GM08714 (cell line): ENCODE data around the gene SMG7.

ENCODE experiments used
- H3K4me3 ChIP-seq: fragments of 200-500 bp; sonication (Bioruptor generic); 2 replicates; pipeline ENCODE4 v1.5.1; 2014; ENCODE audit warnings: mild to moderate bottlenecking, low read length, inconsistent platforms
- ZNF274 ChIP-seq: IDR thresholded peaks from 2 replicates; pipeline ENCODE4 v1.6.1; 2012; ENCODE audit warnings: mild to moderate bottlenecking, low read depth, low read length

Gene SMG7

DNA sequence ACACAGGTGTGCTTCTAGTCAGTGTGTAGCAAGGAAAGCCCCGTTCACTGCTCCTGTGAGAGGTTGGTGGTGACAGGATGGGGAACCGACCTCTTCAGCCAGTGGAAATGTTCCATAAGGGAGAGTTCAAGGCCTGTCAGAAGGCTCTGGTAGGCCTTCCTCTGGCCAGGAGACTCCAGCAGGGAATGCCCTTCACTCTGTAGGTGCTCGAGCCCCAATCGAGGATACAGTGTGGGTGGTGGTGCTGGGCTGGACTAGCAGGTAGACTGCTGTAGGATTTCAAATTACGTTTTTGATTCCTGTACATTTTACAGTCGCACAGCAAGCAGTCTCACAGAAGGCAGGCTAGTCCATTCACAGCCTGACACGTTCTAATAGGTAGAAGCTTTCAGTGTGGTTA is 80.1 kb downstream of the SMG7 start:
- no peak for TF ChIP-seq ZNF274
- H3K4me3 ChIP-seq: no peak overlapping the region

DNA sequence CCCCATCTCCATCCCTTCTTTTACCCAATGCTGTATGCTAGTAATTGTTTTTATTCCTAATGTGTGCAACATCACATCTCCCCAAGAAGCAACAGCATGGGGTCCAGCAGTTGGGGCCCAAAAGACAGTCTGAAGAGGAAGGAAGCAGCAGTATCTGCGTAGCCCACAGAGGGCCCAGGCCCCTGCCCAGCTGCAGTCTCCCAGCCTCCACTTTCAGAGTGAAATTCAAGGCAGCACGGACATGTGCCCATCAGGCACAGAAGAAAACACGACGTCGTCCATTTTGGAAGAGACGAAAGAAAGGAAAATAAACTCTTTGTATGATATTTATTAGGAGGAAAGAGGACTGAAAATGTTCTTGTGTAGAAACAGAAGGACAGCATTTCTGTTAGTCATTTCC is 80.6 kb downstream of the SMG7 start:
- no peak for TF ChIP-seq ZNF274
- no peak overlapping the region for H3K4me3 ChIP-seq

DNA sequence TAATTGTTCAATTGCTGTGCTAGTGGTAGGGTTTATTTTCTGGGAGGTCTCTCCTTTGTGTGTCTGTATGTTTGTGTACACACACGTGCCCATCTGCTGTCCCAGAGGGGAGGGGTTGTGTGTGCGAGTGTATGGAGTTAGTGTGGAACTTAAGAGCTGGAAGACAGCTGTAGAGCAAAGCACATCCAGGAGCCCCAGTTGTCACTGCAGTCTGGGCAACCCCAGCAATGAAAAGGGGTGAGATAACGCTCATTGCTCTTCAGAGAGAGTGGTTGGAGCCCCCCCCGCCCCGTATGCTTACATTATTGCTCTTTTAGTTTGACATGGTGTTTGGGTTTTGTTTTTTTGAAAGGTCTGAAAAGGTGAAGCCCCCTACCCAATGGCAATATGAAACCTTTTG is 81.0 kb downstream of the SMG7 start:
- TF ChIP-seq ZNF274: no peak
- no peak overlapping the region for H3K4me3 ChIP-seq

DNA sequence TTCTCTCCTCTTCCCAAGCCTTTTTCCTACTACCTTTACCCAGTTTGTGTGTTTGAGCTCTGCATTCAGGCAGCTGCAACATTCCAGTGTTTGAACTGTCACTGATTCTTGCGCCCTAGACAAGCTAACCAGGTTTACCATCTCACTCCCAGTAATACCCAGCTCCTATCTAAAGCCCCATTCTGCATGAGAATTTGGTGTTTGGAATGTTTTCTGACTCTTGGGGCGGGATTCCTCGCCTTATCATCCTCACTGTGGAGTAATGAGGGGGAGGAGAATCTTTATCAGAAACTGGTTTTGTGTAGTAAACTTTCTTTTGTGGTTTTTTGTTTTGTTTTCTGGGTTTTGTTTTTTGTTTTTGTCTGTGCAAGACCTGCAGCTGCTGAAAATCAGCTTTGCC is 81.5 kb downstream of the SMG7 start:
- H3K4me3 ChIP-seq: no peak overlapping the region
- TF ChIP-seq ZNF274: no peak

DNA sequence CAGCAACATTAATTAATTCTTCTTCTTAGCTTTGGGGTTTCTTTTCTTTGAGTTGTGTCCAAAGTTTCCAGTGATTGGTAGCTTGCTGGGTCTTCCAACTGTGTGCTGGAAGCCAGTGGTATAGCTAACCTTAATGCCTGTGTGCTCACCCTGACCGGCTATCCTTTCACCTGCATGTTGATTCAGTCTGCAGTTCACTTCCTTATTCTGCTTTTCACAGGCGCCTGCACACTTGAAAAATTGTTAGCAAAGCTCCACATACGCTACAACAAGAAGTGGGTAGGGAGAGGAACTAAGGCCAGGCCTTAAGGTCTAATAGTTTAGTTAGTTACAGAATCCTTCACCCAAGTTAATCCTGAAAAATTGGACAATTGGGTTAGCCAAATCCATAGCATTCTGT is 82.3 kb downstream of the SMG7 start:
- no peak for TF ChIP-seq ZNF274
- H3K4me3 ChIP-seq: no peak overlapping the region

DNA sequence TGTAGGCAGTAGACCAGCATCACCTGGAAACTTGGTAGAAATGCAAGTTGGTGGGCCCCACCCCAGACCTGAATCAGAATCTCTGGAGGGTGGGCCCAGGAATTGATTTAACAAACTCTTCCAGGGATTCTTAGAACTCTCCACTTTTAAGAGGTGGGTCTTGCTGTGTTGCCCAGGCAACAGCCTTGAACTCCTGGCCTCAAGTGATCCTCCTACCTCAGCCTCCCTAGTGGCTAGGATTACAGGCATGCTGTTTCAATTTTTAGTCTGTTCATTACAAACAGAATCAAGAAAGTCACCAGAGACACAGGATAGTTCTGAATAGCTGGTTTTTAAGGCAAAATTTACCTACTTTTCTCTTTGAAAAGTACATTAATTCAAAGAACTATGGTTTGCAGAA is 86.8 kb downstream of the SMG7 start:
- no peak overlapping the region for H3K4me3 ChIP-seq
- TF ChIP-seq ZNF274: no peak

DNA sequence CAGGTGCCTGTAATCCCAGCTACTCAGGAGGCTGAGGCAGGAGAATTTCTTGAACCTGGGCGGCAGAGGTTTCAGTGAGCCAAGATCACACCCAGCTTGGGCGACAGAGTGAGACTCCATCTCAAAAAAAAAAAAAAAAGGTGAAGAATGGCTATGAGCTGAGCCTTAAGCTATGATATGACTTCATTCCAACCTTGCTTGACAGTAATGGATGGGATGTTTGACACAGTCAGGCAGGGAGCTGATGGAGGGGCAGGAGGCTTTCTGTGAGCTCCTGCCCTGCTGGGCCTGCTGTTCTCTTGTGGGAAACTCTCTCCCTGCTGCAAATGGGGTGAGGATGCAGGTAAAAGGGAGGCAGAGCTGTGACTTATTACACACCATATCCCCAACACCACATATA is 90.4 kb downstream of the SMG7 start:
- TF ChIP-seq ZNF274: no peak
- H3K4me3 ChIP-seq: no peak overlapping the region

DNA sequence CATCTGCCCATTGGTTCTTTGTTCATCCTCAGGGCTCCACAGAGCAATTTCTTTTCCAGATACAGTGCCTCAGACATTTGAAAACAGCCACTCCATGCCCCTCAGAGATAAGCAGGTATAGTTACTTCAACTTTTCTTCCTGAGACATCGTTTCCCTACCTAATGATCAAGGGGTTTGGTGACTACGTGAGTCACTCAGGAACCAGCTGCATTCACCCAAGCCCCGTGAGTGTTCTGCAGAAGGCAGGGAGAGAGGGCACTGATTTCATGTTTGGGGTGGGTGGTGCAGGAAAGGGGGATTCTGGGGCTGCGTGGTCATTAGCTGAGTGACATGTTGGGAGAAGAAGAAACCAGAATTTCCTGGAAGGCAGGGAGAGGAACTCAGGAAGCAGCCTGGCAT is 93.0 kb downstream of the SMG7 start:
- TF ChIP-seq ZNF274: no peak
- H3K4me3 ChIP-seq: no peak overlapping the region

DNA sequence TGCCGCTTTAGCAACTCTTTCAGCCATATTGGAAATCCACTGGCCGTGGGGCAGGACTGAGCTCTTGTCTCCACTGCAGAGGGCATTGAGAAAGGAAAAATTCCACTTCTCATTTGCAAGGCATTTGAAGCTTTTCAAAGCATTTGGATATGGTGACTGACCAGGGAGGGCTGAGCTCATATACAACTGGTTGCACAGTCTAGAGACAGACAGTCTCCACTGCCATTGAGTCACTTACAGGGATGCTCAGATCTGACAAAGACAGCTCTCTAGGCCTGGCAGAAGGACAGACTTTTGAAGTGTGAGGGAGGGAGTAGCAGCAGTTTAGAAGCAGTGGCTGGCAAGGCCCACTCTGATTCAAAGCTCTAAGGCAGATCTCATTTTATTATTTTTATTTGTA is 93.7 kb downstream of the SMG7 start:
- no peak for TF ChIP-seq ZNF274
- H3K4me3 ChIP-seq: no peak overlapping the region

DNA sequence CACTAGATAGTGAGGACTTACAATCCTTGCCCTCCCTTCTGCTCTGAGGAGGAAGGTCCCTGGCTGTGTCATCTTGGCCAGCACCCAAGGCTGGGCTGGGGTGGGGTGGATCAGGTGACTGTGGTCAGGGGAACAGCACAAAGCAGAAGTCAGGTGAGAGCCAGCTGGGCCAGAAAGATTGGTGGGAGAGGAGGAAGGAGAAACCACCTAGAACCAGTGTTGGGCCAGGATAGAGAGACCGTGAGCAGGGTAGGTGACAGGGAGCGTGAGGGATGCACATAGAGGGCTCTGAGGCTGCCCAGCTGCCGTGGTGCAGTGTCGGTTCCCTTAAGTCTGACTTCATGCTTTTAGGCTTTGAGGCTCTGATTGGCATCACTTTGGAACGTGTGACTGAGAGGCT is 95.3 kb downstream of the SMG7 start:
- no peak overlapping the region for H3K4me3 ChIP-seq
- no peak for TF ChIP-seq ZNF274

DNA sequence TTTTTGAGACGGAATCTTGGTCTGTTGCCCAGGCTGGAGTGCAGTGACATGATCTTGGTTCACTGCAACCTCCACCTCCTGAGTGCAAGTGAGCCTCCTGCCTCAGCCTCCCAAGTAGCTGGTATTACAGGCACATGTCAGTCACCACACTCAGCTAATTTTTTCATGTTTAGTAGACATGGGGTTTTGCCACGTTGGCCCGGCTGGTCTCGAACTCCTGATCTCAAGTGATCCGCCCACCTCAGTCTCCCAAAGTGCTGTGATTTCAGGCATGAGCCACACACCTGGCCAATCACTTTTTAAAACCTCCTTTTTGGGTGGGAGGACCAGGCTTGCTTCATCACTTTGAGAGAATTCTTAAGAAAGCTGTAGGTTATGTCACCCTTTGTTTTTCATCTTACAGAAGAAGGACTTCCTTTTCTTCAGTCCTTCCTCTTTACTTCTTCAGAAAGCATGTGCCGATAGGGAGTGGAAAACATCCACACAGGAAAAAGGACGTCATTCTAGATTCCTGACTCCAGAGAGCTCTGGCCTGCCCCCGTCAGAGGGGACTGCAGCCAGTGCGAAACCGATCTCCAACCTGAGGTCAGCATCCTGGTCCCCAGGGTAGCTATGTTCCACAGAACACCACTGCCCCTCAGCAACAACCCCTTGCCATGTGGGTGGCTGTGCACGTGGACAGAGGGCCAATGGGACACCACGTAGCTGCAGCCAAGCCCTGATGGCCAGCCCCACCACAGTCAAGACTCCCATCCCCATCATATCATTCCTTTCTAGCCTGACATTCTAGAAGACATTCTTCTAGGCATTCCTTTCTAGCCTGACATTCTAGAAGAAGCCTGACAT is 96.1 kb downstream of the SMG7 start:
- no peak overlapping the region for H3K4me3 ChIP-seq
- TF ChIP-seq ZNF274: no peak

DNA sequence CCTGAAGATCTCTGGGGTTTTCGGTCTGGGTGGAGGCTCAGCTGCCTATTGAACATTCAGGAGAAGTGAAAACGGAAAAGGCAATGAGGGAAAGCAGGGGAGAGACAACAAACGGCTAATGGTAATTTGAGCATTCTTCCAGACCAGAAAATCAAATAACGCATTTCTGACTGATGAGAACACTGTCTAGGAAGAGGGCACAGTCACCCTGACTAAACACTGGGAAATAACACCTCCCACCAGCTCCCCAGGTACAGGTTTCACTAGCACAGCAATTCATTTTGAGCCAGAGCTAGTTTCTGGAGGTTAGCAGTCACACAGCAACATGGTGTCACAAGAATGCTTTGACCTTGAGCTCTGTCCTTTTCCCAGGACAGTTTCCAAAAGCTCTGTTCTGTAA is 96.8 kb downstream of the SMG7 start:
- no peak for TF ChIP-seq ZNF274
- H3K4me3 ChIP-seq: no peak overlapping the region

DNA sequence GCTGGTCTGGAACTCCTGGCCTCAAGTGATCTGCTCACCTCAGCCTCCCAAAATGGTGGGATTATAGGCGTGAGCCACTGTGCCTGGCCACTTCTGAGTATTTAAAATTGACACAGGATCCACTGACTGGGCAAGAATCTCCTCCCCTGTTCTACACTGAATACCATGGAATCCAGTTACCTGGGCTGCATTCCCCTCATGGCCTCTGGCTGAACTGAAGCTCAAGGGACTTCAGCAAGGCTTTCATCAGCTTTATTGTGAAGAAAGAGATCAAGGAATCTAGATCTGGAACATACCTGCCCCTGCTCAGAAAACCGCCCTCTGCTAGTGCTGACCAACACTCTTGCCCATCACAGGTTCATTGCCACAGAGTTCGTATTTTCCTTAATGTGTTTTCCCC is 97.5 kb downstream of the SMG7 start:
- TF ChIP-seq ZNF274: no peak
- no peak overlapping the region for H3K4me3 ChIP-seq

DNA sequence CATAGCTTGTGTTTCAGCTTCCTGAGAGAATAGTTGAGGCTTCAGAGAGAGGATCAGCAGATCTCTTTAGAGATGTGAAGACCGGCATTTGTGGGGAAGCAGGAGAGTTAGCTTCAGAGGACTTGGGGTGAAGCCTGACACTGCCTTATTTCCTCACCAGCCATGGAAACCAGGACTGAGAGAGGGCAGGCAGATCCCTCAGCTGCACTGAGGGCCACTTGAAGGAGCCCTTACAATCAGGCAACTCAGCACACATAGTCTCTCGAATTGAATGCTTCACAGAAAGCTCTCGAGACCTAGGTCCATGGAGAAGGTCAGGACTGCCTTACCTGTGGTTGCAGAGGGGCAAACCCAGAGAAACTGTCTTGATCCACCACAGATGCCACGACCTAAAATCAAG is 98.2 kb downstream of the SMG7 start:
- no peak overlapping the region for H3K4me3 ChIP-seq
- TF ChIP-seq ZNF274: no peak

DNA sequence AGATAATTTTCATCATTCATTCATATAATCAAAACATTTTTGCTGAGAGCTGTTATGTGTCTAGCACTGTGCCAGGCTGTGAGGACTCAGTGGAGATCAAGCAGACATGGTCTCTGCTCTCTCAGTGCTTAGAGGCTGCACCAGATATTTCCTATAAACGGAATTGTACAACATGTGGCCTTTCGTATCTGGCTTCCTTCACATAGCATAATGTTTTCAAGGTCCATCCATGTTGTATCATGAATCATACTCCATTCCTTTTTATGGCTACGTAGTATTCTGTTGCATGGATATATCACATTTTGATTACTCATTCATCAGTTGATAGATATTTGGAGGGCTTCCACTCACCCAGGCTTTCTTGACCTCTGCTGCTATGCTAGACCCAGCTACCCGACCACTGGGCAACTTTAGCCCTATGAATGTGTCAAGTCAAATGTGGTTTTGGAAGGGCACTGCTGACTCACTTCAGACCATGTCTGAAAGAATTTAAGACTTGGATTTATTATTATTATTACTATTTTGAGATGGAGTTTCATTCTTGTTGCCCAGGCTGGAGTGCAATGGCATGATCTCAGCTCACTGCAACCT is 99.5 kb downstream of the SMG7 start:
- no peak overlapping the region for H3K4me3 ChIP-seq
- no peak for TF ChIP-seq ZNF274

DNA sequence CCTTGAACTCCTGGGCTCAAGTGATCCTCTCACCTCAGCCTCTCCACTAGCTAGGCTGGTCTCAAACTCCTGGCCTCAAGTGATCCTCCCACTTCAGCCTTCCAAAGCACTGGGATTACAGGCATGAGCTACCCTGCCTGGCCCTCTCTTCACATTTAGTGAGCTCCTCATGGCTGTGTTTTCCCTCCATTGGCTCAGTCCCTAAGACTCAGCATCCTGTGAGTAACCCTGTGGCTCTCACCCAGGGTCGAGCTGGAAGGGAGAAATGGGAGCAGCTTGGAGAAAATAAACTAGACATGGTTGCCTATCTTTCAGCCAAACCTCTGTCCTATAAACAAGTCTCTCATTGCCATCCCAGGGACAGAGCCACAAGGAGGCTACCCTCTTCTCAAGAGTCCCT is 100.4 kb downstream of the SMG7 start:
- TF ChIP-seq ZNF274: no peak
- H3K4me3 ChIP-seq: no peak overlapping the region
